ENCODE data around the gene SLC35C1. TPM values are rescaled to one million over a fixed set of nuclear protein-coding genes. Genes with fewer than 3 reads are reported as not detected.

SLC35C1 gene
- total RNA-seq, 1 experiment from 2014 or later = 14.0 TPM

DNA sequence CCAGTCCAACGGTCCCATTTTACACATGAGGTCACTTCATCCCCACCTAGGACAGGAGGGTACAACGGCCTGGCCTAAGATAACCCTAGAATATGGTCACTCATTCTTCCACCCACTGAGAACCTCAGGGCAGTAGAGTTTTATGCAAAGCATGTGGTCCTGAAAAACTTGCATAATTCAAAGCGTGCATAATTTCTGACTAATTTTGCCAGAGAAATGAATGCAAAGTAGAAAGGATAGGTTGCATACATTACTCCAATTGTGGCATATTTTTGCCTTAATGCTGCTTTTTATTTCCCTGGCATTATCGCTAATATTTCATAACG, 32.5 kb upstream of the SLC35C1 start:
- intact Hi-C loops (cut with micrococcal nuclease; ENCODE audit: unreplicated experiment) = loop anchor here (1.0 to 5.0 kb wide), 5 partner anchors 50 to 432 kb away; no protein-coding TSS in a partner anchor
- Histone ChIP-seq H3K27me3 (replicated peaks; ENCODE audit: control insufficient read depth, insufficient read depth, low read length) (no peaks in the 10 kb centered on the region), H3K36me3 (ENCODE audit: control insufficient read depth, insufficient read depth, low read length) (no peaks in the 10 kb centered on the region), H3K9me3 (no peaks in the 10 kb centered on the region), H3K4me1 (no peaks in the 10 kb centered on the region; the same call in 1 of the 2 replicates), H3K4me3 (ENCODE audit: low read depth, low read length) (no peak overlapping the region)
- peaks cover 21% of the 10 kb centered on the region for H3K27me3 Mint-ChIP-seq (ENCODE audit: insufficient read depth, unreplicated experiment)
- H3K4me1 Mint-ChIP-seq (ENCODE audit: low read depth, unreplicated experiment) = peaks cover 12% of the 10 kb centered on the region
- no peaks in the 10 kb centered on the region for H3K36me3 Mint-ChIP-seq (ENCODE audit: insufficient read depth, unreplicated experiment)
- TF ChIP-seq, protein P1, sequence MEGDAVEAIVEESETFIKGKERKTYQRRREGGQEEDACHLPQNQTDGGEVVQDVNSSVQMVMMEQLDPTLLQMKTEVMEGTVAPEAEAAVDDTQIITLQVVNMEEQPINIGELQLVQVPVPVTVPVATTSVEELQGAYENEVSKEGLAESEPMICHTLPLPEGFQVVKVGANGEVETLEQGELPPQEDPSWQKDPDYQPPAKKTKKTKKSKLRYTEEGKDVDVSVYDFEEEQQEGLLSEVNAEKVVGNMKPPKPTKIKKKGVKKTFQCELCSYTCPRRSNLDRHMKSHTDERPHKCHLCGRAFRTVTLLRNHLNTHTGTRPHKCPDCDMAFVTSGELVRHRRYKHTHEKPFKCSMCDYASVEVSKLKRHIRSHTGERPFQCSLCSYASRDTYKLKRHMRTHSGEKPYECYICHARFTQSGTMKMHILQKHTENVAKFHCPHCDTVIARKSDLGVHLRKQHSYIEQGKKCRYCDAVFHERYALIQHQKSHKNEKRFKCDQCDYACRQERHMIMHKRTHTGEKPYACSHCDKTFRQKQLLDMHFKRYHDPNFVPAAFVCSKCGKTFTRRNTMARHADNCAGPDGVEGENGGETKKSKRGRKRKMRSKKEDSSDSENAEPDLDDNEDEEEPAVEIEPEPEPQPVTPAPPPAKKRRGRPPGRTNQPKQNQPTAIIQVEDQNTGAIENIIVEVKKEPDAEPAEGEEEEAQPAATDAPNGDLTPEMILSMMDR (IDR thresholded peaks at IDR 0.05; ENCODE audit: insufficient read depth in 1 of 2, low read depth in 1 of 2, low read length in 1 of 2, severe bottlenecking in 1 of 2, unreplicated experiment in 1 of 2) = no peak
- no peak for DNase-seq
- no peak overlapping the region for H3K4me3 Mint-ChIP-seq (ENCODE audit: unreplicated experiment)
- ChIA-PET POLR2A (no interaction called here), CTCF (interaction anchor here (0.5 to 2.5 kb wide), 15 partner anchors 10 to 432 kb away, joined by 3 to 49 read pairs (median 4); partner anchors contain the start of gene CRY2)
- no TSS peak for BruUV-seq (replicated peaks)
- no peaks in the 10 kb centered on the region for H3K9me3 Mint-ChIP-seq (ENCODE audit: unreplicated experiment)
- no peak overlapping the region for H3K27ac Mint-ChIP-seq (ENCODE audit: unreplicated experiment)

DNA sequence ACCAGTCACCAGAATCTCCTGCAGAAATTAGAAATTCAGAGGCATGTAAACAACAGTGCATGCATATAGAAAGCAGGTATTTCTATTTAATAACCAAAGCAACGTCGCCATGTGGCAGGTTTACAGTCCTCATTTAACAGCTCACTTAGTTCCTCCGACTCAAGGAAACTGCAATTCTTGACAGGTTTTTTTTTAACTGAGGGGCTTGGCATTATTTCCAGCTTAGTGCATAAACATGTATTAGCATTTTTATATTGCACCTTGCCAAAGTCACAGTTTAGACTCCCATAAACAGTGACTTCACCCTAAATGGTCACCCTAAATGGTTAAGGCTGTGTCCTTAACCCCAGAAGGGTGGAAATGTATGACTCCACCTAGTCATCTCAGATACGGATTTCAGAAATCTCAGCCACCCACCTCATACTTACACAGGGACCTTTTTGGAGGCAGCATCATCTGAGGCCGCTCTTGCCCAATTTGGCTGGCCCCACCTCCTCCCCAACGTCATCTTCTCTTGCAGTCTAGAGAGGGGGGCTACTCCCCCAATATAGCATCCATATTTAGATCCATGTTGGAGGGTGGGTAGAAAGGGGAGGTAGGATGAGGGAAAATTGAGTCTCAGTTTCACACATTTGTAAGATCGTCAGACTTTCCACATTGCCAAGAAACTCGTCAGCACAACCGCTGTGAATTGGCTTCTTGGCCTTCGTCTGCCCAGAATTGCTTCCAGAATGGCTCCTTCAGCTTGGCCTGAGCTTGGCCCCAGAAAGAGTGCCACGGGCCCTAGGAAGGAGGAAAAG, 31.8 kb upstream of the SLC35C1 start:
- Mint-ChIP-seq H3K4me1 (ENCODE audit: low read depth, unreplicated experiment) (peaks cover 12% of the 10 kb centered on the region), H3K27ac (ENCODE audit: unreplicated experiment) (no peak overlapping the region), H3K4me3 (ENCODE audit: unreplicated experiment) (no peak overlapping the region), H3K9me3 (ENCODE audit: unreplicated experiment) (no peaks in the 10 kb centered on the region), H3K27me3 (ENCODE audit: insufficient read depth, unreplicated experiment) (peaks cover 21% of the 10 kb centered on the region), H3K36me3 (ENCODE audit: insufficient read depth, unreplicated experiment) (no peaks in the 10 kb centered on the region)
- Histone ChIP-seq H3K4me3 (ENCODE audit: low read depth, low read length) (no peak overlapping the region), H3K36me3 (ENCODE audit: control insufficient read depth, insufficient read depth, low read length) (no peaks in the 10 kb centered on the region), H3K27me3 (replicated peaks; ENCODE audit: control insufficient read depth, insufficient read depth, low read length) (no peaks in the 10 kb centered on the region), H3K9me3 (no peaks in the 10 kb centered on the region), H3K4me1 (no peaks in the 10 kb centered on the region; the same call in 1 of the 2 replicates)
- intact Hi-C loops (cut with micrococcal nuclease; ENCODE audit: unreplicated experiment) = loop anchor here (1.0 to 5.0 kb wide), 5 partner anchors 49 to 433 kb away; no protein-coding TSS in a partner anchor
- ChIA-PET CTCF (no interaction called here), POLR2A (no interaction called here)
- DNase-seq = no peak
- BruUV-seq (replicated peaks) = no TSS peak
- TF ChIP-seq, protein P1 (IDR thresholded peaks at IDR 0.05; ENCODE audit: insufficient read depth in 1 of 2, low read depth in 1 of 2, low read length in 1 of 2, severe bottlenecking in 1 of 2, unreplicated experiment in 1 of 2) = no peak

GRCh38 chr11:45773786-45774655, 30.9 kb upstream of the SLC35C1 start:
- Mint-ChIP-seq H3K4me3 (ENCODE audit: unreplicated experiment) (no peak overlapping the region), H3K27me3 (ENCODE audit: insufficient read depth, unreplicated experiment) (peaks cover 18% of the 10 kb centered on the region), H3K36me3 (ENCODE audit: insufficient read depth, unreplicated experiment) (no peaks in the 10 kb centered on the region), H3K4me1 (ENCODE audit: low read depth, unreplicated experiment) (peaks cover 12% of the 10 kb centered on the region), H3K27ac (ENCODE audit: unreplicated experiment) (no peak overlapping the region), H3K9me3 (ENCODE audit: unreplicated experiment) (no peaks in the 10 kb centered on the region)
- TF ChIP-seq, protein P1 (IDR thresholded peaks at IDR 0.05; ENCODE audit: insufficient read depth in 1 of 2, low read depth in 1 of 2, low read length in 1 of 2, severe bottlenecking in 1 of 2, unreplicated experiment in 1 of 2) = no peak
- ChIA-PET CTCF (no interaction called here), POLR2A (no interaction called here)
- H3K27me3 ChIP-seq (replicated peaks; ENCODE audit: control insufficient read depth, insufficient read depth, low read length) = no peaks in the 10 kb centered on the region
- no TSS peak for BruUV-seq (replicated peaks)
- DNase-seq = no peak
- H3K4me1 ChIP-seq = no peaks in the 10 kb centered on the region; the same call in 1 of the 2 replicates
- no peaks in the 10 kb centered on the region for H3K36me3 ChIP-seq (ENCODE audit: control insufficient read depth, insufficient read depth, low read length)
- H3K9me3 ChIP-seq = no peaks in the 10 kb centered on the region
- no peak overlapping the region for H3K4me3 ChIP-seq (ENCODE audit: low read depth, low read length)
- intact Hi-C loops (cut with micrococcal nuclease; ENCODE audit: unreplicated experiment) = loop anchor here (5.0 kb wide), 3 partner anchors 48 to 117 kb away; no protein-coding TSS in a partner anchor
